ENCODE data around the gene CLDN22. TPM values are rescaled to one million over a fixed set of nuclear protein-coding genes. Genes with fewer than 3 reads are reported as not detected.

The CLDN22 gene
- not detected in 2 replicates for total RNA-seq

GRCh38 chr4:183320211-183321059 lies at the start of gene CLDN22:
CLDN22 (minus strand) TSS chr4:183320276; CDS start chr4:183320218, 58 bp downstream.

DNA sequence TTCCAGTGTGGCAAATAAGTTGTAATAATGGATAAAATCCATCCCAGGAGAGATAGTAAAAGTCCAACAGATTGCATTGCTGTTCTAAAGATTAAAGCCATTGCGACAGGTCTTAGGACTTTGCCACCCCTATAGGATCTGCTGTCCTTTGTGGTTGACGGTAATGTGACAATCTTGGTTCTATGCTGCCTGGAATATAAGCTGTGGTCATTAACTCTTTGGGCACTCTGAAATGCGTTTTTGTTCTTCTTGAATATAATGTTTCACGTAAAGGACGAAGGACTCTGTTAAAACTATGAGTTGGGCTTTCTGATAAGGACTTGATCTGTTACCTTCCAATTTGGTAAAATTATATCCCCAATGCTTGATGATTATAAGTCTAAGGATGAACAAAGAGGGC lies 2.2 kb upstream of the CLDN22 start, which contains the start of gene CLDN24:
Gene CLDN24 (minus strand): TSS at position 101 of the 400 bp plus-strand sequence. CDS start 0 bp downstream, at position 101.

Other genes starting within 250 kb of the CLDN22 start
- 11.6 and 11.9 TPM in 2 replicates for gene WWC2, start 221.0 kb downstream of the CLDN22 start, total RNA-seq
- gene CLDN24, start 2.1 kb upstream of the CLDN22 start, total RNA-seq: not detected in 2 replicates
- gene CDKN2AIP, start 124.4 kb upstream of the CLDN22 start, total RNA-seq: 10.4 and 12.9 TPM in 2 replicates
- 7.9 and 9.5 TPM in 2 replicates for gene ING2, start 184.8 kb upstream of the CLDN22 start, total RNA-seq